ENCODE data around the gene PRDM12.

DNA sequence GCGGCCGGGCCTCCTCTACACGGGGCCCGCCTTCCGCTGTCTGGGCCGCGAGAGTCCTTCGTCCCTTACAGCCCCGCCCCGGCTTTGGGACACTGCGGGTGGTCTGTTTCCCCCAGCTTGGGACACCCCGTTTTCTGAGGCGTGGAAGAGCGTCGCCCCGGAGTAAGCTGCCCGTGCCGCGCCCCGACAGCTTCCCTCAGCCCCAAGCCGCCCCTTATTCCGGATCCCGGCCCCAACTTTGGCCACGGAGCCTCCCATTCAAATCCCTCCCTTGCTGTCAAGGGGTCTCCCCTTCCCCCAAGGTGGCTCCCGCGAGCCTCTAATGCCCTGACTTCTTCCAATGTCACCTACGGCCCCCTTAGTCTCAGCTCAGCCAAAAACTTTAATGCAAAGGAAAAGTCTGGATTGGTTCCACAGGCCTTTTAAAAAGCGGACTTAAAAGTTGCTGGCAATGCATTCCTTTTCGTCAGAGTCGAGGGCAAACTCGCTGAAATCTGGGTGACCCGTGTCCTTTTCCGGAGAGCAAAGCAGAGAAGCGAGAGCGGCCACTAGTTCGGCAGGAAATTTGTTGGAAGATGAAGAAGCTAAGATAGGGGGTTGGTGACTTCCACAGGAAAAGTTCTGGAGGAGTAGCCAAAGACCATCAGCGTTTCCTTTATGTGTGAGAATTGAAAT lies 49.0 kb downstream of the PRDM12 start:
- TF ChIP-seq, protein P1, sequence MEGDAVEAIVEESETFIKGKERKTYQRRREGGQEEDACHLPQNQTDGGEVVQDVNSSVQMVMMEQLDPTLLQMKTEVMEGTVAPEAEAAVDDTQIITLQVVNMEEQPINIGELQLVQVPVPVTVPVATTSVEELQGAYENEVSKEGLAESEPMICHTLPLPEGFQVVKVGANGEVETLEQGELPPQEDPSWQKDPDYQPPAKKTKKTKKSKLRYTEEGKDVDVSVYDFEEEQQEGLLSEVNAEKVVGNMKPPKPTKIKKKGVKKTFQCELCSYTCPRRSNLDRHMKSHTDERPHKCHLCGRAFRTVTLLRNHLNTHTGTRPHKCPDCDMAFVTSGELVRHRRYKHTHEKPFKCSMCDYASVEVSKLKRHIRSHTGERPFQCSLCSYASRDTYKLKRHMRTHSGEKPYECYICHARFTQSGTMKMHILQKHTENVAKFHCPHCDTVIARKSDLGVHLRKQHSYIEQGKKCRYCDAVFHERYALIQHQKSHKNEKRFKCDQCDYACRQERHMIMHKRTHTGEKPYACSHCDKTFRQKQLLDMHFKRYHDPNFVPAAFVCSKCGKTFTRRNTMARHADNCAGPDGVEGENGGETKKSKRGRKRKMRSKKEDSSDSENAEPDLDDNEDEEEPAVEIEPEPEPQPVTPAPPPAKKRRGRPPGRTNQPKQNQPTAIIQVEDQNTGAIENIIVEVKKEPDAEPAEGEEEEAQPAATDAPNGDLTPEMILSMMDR (IDR thresholded peaks at IDR 0.05) = no peak
- no peak for TF ChIP-seq POLR2A (IDR thresholded peaks at IDR 0.05)
